ENCODE data around the gene CLSTN1. TPM values are rescaled to one million over a fixed set of nuclear protein-coding genes. Genes with fewer than 3 reads are reported as not detected.

The CLSTN1 gene
- total RNA-seq, 3 donors from 2014 or later (not counting 1 experiment from before 2014, with no cell fraction given): 83.1 to 114 (median 94.5) TPM

DNA sequence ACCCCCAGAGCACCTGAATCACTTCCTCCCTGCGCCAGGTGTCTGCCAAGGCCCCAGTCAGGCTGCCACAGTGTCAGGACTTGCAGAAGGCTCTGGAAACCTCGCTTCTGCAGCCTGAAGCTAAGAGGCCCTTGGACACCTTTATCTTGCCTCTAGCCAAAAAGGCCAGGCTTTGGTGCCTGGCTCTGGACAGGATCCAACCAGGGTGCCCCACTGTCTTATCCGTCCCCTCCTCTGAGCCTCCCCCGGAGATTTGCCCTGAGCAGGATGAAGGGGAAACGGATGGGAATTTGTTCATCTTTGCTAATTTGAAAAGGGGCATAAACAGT lies 12.8 kb upstream of the CLSTN1 start:
- Histone ChIP-seq H3K27ac (ENCODE audit: low read length) (no peak overlapping the region), H3K27me3 (ENCODE audit: control insufficient read depth, insufficient read depth, low read length) (no peaks in the 10 kb centered on the region), H3K4me1 (ENCODE audit: control insufficient read depth, insufficient read depth, low read length) (peaks cover 13% of the 10 kb centered on the region), H3K36me3 (ENCODE audit: control insufficient read depth, insufficient read depth, low read length) (no peaks in the 10 kb centered on the region), H3K9me3 (ENCODE audit: control insufficient read depth, insufficient read depth, low read length) (no peaks in the 10 kb centered on the region), H3K4me3 (ENCODE audit: low read length) (no peak overlapping the region)
- Mint-ChIP-seq H3K9me3 (no peaks in the 10 kb centered on the region), H3K4me3 (no peak overlapping the region), H3K27ac (no peak overlapping the region), H3K27me3 (ENCODE audit: low read depth in 2 of 2) (no peaks in the 10 kb centered on the region), H3K36me3 (no peaks in the 10 kb centered on the region), H3K4me1 (peaks cover 0 to 16% of the 10 kb centered on the region in 2 donors)
- intact Hi-C loops (cut with micrococcal nuclease): no loop called here
- ATAC-seq (no peak), DNase-seq (no peak)
- TF ChIP-seq, protein P1, sequence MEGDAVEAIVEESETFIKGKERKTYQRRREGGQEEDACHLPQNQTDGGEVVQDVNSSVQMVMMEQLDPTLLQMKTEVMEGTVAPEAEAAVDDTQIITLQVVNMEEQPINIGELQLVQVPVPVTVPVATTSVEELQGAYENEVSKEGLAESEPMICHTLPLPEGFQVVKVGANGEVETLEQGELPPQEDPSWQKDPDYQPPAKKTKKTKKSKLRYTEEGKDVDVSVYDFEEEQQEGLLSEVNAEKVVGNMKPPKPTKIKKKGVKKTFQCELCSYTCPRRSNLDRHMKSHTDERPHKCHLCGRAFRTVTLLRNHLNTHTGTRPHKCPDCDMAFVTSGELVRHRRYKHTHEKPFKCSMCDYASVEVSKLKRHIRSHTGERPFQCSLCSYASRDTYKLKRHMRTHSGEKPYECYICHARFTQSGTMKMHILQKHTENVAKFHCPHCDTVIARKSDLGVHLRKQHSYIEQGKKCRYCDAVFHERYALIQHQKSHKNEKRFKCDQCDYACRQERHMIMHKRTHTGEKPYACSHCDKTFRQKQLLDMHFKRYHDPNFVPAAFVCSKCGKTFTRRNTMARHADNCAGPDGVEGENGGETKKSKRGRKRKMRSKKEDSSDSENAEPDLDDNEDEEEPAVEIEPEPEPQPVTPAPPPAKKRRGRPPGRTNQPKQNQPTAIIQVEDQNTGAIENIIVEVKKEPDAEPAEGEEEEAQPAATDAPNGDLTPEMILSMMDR (IDR thresholded peaks at IDR 0.05): no peak
- WGBS (ENCODE audit: insufficient coverage): 86% methylated on average over 5 of the region's 5 CpGs

DNA sequence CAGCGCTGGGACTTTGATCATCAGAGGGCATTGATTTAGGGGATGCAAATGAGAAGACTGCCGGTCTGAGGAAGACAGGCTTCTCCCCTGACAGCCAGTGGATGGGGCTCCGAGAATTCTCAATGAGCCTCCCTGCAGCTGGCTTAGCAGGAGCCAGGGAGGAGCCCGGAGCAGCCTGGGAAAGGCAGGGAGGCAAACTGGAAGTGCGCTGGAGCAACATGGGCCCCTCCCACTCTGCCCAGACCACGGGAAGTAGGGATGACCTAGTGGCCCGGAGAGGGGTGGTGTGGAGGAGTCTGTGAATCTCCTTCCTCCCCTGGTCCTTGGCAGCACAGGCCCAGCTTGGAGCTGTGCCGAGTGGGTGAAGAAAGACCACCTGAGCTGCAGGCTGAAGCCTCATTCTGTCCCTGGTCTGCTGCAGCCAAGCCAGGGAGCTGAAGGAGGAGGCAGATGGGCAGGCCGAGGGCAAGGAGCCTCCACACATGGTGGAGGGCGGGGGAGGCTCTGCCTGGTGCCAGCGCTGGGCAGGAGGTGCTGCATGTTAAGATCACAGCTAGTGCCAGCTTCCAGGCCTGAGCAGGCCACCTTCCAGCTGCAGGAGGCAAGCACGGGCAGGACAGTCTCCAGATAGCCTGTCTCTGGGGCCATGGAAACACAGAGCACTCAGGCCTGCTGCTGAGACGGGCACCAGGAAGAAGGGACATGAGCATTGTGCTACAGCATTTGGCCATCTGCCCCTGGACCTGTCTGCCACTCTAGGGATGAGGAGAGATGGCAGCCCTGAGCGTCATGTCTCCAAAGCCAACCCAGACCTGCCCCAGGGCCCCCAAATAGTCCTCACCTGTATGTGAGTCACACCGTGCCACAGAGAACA lies 12.2 kb upstream of the CLSTN1 start:
- no peak overlapping the region for H3K4me3 ChIP-seq (ENCODE audit: low read length)
- no peak overlapping the region for H3K4me3 Mint-ChIP-seq
- no peaks in the 10 kb centered on the region for H3K27me3 ChIP-seq (ENCODE audit: control insufficient read depth, insufficient read depth, low read length)
- peaks cover 0 to 16% of the 10 kb centered on the region in 2 donors for H3K4me1 Mint-ChIP-seq
- no peaks in the 10 kb centered on the region for H3K36me3 ChIP-seq (ENCODE audit: control insufficient read depth, insufficient read depth, low read length)
- ATAC-seq: no peak
- 90% methylated on average over 15 of the region's 15 CpGs for WGBS (ENCODE audit: insufficient coverage)
- H3K27ac ChIP-seq (ENCODE audit: low read length): no peak overlapping the region
- no peak overlapping the region for H3K27ac Mint-ChIP-seq
- DNase-seq: no peak
- no peaks in the 10 kb centered on the region for H3K9me3 ChIP-seq (ENCODE audit: control insufficient read depth, insufficient read depth, low read length)
- peaks cover 13% of the 10 kb centered on the region for H3K4me1 ChIP-seq (ENCODE audit: control insufficient read depth, insufficient read depth, low read length)
- H3K9me3 Mint-ChIP-seq: no peaks in the 10 kb centered on the region
- intact Hi-C loops (cut with micrococcal nuclease): no loop called here
- H3K27me3 Mint-ChIP-seq (ENCODE audit: low read depth in 2 of 2): no peaks in the 10 kb centered on the region
- H3K36me3 Mint-ChIP-seq: no peaks in the 10 kb centered on the region
- TF ChIP-seq, protein P1 (IDR thresholded peaks at IDR 0.05): no peak

GRCh38 chr1:9835404-9835757 lies 11.6 kb upstream of the CLSTN1 start:
- H3K27ac Mint-ChIP-seq: no peak overlapping the region
- no peak overlapping the region for H3K27ac ChIP-seq (ENCODE audit: low read length)

More at GRCh38 chr1:9835404-9835757, 11.6 kb upstream of the CLSTN1 start:
- TF ChIP-seq, protein P1 (IDR thresholded peaks at IDR 0.05): no peak
- no peaks in the 10 kb centered on the region for H3K27me3 ChIP-seq (ENCODE audit: control insufficient read depth, insufficient read depth, low read length)
- H3K4me1 ChIP-seq (ENCODE audit: control insufficient read depth, insufficient read depth, low read length): peaks cover 13% of the 10 kb centered on the region
- DNase-seq: no peak
- ATAC-seq: no peak
- H3K27me3 Mint-ChIP-seq (ENCODE audit: low read depth in 2 of 2): no peaks in the 10 kb centered on the region
- no peak overlapping the region for H3K4me3 ChIP-seq (ENCODE audit: low read length)
- 89% methylated on average over 9 of the region's 9 CpGs for WGBS (ENCODE audit: insufficient coverage)
- no peaks in the 10 kb centered on the region for H3K9me3 ChIP-seq (ENCODE audit: control insufficient read depth, insufficient read depth, low read length)
- H3K4me1 Mint-ChIP-seq: peaks cover 0 to 16% of the 10 kb centered on the region in 2 donors
- no peaks in the 10 kb centered on the region for H3K36me3 ChIP-seq (ENCODE audit: control insufficient read depth, insufficient read depth, low read length)
- no peaks in the 10 kb centered on the region for H3K36me3 Mint-ChIP-seq
- H3K4me3 Mint-ChIP-seq: no peak overlapping the region
- intact Hi-C loops (cut with micrococcal nuclease): no loop called here
- no peaks in the 10 kb centered on the region for H3K9me3 Mint-ChIP-seq

Measured in natural killer cell (primary cell).